ENCODE measurements around the gene ATP7B.

The ATP7B gene

GRCh38 chr13:51942189-51942588, 69.1 kb downstream of the ATP7B start:
- peak in 1 of 4 experiments; percentile 6 for DNase-seq

- no peak for DNase-seq
Observed at GRCh38 chr13:51938454-51938853, 72.8 kb downstream of the ATP7B start.

- no peak for DNase-seq
Observed at GRCh38 chr13:51937320-51938290, 73.6 kb downstream of the ATP7B start.

GRCh38 chr13:51935326-51936171, 75.7 kb downstream of the ATP7B start:
- DNase-seq, result no peak

GRCh38 chr13:51934461-51935087, 76.7 kb downstream of the ATP7B start:
- no peak for DNase-seq

DNA sequence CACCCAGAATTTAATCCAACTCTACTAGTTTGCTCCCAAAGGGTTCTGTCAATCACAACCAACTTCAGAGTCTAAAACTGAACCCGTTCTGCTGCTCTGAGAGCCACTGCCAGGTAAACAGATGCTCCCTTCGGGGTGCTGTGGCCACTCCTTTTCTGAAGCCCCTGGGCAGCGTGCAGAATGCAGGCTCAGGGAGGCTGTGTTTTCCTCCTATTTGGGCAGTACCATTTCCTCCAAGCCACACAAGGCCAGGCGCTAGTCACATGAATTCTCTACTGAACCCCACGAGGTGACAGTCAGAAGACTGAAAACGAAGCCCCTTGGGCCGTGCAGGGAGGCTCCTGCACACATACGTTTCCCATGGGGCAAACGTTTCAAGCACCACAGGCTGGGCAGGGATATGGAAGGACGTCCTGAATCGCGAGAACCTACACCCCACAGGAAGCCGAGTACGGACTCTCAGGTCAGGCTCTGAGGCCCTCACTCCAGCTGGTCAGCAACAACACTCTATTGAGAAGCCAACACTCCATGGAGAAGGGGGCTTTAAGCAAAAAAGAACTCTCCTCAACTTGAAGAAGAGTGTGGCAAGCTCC, 77.7 kb downstream of the ATP7B start:
- DNase-seq, result no peak

DNA sequence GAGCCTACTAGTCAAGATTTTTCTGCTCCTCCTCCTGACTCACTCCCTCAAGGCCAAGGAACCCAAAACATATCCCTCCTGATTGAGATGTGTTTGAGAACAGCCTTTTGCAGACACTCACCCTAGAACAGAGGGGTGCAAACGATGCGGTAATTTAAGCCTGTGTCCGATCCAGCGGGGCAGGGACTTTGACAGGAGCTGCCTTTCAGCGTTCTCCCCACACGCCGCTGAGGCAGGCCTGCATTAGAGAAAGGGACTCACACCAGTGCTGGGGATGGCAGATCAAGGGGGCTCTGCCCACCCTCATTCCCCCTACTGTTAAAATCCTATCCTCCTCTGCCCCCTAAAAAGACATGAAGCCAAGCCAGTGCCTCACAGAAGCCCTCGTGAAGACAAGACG, 79.0 kb downstream of the ATP7B start:
- no peak for DNase-seq

DNA sequence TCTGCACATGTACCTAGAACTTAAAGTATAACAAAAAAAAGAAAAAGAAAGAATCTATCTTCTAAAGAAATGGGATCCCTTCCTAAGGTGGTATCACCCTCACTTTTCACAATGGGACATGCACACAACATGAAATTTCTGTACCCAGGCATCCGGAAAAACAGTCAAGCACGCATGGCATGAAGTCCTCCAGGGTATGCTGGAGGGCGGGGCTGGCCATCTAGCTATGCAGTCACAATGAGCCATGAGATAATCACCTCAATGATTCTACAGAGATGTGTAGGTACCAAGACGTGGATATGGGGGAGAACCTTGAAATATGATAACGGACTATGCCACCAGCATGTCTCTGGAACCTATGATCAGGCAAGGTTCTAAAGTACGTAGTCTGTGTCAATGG, 79.6 kb downstream of the ATP7B start:
- no peak for DNase-seq

DNA sequence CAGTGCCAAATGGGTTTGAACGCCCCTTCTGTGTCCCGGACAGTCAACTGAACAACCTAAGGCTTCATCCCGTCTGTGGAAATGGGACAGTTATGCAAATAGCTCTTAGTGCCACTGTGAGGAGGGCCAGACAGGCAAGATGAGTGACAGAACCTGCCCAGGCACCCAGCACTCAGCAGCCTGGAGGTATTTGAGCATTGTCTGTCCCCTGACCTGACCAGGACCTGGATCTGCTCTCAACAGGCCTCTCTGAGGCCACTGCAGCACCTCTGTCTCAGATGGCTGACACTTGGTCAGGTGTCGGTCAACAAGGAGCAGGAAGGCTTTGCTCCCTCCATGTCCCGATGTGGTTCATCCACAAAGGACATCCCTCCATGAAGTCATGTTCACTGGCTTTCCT, 81.6 kb downstream of the ATP7B start:
- no peak for DNase-seq

- no peak for DNase-seq
Observed at GRCh38 chr13:51928231-51928630, 83.0 kb downstream of the ATP7B start.

DNA sequence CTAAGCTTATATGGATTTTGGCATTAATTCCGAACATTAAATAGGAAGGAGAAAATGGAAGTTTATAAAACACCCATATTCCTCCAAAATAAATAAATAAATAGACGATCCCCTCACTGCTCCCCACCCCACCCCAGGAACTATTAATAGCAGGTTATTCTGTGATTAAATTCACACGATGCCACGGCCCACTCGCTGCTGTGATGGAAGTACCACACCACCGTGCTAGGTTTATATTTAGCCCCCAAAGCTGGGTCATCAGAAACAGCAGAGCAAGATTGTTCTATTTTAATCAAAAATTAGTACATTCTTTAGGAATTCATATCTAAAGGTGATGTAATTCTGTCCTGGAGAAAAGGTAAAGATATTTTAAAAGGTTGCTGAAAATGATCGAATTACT, 84.1 kb downstream of the ATP7B start:
- no peak for DNase-seq

DNA sequence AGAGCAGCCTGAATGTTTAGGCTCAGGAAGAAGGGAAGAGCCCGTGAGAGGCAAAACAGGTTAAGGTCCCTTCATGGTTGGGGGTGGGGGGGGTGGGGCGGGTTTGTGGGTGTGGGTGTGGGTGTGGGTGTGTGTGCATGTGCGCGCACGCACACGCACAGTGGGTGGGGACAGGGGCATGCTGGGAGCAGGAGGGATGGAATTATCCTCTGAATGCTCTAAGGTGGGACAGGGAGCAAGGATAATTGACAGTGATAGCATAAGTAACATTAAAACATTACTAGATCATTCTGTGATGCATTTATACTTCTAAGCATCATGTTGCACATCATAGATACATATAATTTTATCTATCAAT, 84.7 kb downstream of the ATP7B start:
- no peak for DNase-seq

- DNase-seq, result no peak
Observed at GRCh38 chr13:51925865-51926527, 85.3 kb downstream of the ATP7B start.

DNA sequence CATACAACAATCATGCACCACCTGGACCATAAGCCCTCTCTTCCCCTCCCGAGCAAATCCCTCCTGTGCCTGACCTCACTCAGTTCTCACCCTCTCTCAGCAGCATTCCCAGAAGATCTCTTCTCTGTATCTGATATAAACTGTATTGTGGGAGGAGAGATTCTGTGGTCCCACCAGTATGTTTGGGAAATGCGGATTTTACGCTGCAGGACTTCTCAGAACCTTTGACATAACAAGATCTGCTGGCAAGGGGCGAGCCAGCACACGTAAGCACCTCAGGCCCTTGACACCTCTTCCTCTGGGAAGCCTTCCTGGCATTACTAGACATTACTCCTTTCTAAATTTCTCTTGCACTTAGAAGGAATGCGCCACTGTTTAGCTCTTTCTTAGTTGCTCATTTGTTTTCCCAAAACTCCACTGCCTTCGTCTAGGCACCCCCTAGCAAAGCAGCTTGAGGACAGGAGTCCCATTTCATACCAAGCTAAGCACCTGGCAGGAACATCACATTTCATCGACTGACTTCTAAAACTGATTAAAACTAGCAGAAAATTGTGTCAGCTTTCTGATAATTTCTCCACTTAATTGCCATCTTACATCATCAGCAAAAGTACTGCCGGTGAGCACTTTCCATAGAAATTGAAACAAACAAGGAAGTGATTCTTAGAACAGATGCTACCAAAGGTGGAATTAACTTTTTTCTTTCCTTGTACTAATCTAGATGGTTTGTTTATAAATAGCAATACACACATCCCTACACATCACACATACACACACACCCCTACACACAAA, 86.3 kb downstream of the ATP7B start:
- DNase-seq, result no peak

DNA sequence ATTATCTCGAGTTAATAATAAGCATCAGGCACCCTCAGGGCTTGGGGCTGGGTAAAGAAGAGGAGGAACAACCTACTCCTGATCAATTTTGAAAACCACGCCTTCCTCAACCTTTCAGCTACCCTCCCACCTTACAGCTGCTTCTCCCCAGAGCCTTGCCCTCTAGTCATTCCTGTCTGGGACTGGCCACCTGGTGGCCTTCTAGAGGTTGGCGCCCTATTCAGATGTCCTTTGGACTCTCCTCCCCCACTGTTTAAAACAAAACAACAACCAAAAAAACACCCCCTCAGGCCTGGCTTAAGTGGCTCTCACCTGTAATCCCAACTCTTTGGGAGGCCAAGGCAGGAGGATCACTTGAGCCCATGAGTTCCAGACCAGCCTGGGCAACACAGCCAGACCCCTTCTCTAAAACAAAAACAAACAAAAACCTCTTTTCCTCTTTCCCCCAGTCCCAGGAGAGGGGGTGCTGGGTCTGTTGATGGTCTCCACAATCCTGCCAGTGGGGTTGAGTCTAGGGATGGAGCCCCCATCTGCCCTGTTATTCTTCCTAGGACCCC, 87.2 kb downstream of the ATP7B start:
- DNase-seq, result no peak

DNA sequence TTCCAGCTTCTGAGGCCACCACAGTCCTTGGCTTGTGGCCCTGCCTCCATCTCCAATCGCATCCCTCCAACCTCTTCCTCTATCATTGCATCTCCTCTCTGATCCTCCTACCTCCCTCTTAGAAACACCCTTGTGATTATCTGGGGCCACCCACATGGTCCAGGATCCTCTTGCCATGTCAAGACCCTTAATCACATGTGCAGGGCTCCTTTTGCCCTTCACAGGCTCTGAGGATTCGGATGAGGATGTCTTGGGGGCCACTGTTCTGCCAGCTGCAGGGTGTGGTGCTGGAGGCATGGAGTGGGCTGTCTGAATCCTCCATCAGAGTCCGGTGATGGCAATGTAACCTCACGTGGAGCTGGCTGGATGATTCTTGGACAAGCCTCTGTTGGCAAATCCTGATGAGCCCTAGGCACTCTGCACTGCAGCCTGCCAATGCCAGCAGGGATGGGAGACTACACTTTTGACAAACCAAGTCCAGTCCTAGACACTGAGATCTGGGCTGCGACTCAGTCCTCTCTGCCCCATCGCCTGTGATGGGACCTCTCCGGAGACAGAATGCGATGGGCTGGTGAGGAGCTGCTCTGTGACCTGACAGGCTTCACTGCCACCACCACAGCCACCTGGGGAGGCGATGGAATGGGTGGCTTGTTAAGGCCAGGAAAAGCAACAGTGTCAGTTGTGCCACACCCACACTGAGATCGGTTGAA, 88.3 kb downstream of the ATP7B start:
- DNase-seq, result no peak

DNA sequence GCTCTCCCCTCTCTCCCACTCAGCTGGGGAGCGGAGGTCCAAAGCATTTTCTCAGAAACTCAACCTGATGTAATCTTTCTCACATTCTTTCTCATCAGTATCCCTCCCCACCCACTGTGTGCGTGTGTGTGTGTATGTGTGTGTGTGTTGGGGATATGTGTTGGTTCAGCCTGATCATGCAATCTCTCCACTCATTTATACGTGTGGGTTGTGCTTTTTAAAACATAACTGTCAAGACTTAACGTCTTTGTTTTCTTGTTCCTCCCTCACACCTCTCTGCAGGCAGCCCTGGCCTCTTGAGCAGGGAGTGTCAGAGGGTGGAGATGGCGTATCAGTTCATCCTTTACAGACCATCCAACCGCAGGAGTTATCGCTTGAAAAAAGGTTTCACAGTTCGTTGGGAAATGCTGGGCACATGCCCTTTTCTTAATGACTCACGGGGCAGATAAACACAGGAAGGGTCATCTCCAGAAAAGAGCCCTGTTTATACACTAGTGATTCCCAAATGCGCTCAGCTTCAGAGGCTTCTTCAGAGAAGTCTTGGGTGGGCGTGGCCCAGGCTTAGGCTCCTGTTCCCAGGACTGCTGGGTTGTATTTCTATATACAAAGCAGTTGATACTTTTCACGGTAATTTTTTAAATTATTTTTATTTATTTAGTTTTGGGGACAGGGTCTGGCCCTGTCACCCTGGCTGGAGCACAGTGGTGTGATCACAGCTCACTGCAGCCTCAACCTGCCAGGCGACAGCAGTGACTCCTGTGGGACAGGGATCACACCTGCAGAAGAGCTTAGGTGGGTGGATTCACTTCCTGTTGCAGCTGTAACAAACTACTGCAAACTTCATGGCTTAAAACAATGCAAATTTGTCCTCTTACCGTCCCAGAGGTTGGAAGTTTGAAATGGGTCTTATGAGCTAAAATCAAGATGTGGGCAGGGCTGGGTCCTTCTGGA, 89.2 kb downstream of the ATP7B start:
- no peak for DNase-seq

DNA sequence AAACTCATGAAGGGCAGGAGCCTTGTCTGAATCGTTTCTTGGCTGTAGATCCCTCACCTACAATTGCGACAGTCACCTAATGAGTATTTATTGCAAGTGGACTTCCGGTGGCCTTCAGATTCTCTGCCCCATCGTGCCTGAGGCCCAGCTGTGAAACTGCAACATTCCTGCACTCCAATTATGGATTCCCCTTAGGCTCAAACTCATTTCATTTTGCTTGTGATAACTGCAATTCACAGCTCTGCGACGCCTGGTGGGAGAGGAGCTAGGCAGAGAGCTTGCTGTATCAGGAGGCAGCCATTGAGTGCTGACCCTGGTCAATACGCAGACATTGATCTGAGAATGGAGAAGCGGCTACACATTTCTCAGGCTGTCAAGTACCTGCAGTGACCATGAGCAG, 90.5 kb downstream of the ATP7B start:
- DNase-seq, result no peak

- DNase-seq, result no peak
Observed at GRCh38 chr13:51920267-51920666, 91.0 kb downstream of the ATP7B start.
